Measurements from ENCODE around the gene GRHL3. TPM values are rescaled to one million over a fixed set of nuclear protein-coding genes. Genes with fewer than 3 reads are reported as not detected.
"Not testable (repeated sequence)": the region's sequence is repeated elsewhere in the genome, so short reads cannot be mapped to it uniquely, and the experiment has no call there.

Gene GRHL3
- 10 to 100 TPM in 1 of 4 donors, 1 to 10 TPM in 2, under 1 TPM in 1; 0.22 to 11.7 (median 5.9) TPM for polyA plus RNA-seq (ENCODE audit: insufficient read length in 4 of 4)

- no peak for DNase-seq (ENCODE audit: low read depth in 4 of 4, low spot score in 3 of 4)
Observed at GRCh38 chr1:24319312-24319863, at the start of gene GRHL3. Gene GRHL3, plus strand, starts transcription at chr1:24319357. Its CDS starts 195 bp downstream, at chr1:24319552.

GRCh38 chr1:24274203-24275103, 44.7 kb upstream of the GRHL3 start:
- DNase-seq (ENCODE audit: low read depth in 4 of 4, low spot score in 3 of 4), result not testable (repeated sequence)

GRCh38 chr1:24275104-24275410, 44.1 kb upstream of the GRHL3 start:
- no peak for DNase-seq (ENCODE audit: low read depth in 4 of 4, low spot score in 3 of 4)

GRCh38 chr1:24275510-24275909, 43.6 kb upstream of the GRHL3 start:
- DNase-seq (ENCODE audit: low read depth in 4 of 4, low spot score in 3 of 4), result no peak

GRCh38 chr1:24276791-24277190, 42.4 kb upstream of the GRHL3 start:
- DNase-seq (ENCODE audit: low read depth in 4 of 4, low spot score in 3 of 4), result no peak

- DNase-seq (ENCODE audit: low read depth in 4 of 4, low spot score in 3 of 4), result no peak
Observed at GRCh38 chr1:24277420-24278169, 41.6 kb upstream of the GRHL3 start.

- no peak for DNase-seq (ENCODE audit: low read depth in 4 of 4, low spot score in 3 of 4)
Observed at GRCh38 chr1:24278726-24279125, 40.4 kb upstream of the GRHL3 start.

GRCh38 chr1:24279590-24280232, 39.4 kb upstream of the GRHL3 start:
- no peak for DNase-seq (ENCODE audit: low read depth in 4 of 4, low spot score in 3 of 4)

GRCh38 chr1:24281591-24281990, 37.6 kb upstream of the GRHL3 start:
- DNase-seq (ENCODE audit: low read depth in 4 of 4, low spot score in 3 of 4), result no peak

- no peak for DNase-seq (ENCODE audit: low read depth in 4 of 4, low spot score in 3 of 4)
Observed at GRCh38 chr1:24282491-24282890, 36.7 kb upstream of the GRHL3 start.

GRCh38 chr1:24283326-24284155, 35.6 kb upstream of the GRHL3 start:
- DNase-seq (ENCODE audit: low read depth in 4 of 4, low spot score in 3 of 4), result no peak

GRCh38 chr1:24284156-24284471, 35.0 kb upstream of the GRHL3 start:
- no peak for DNase-seq (ENCODE audit: low read depth in 4 of 4, low spot score in 3 of 4)

GRCh38 chr1:24285231-24285630, 33.9 kb upstream of the GRHL3 start:
- no peak for DNase-seq (ENCODE audit: low read depth in 4 of 4, low spot score in 3 of 4)

- no peak for DNase-seq (ENCODE audit: low read depth in 4 of 4, low spot score in 3 of 4)
Observed at GRCh38 chr1:24286246-24287010, 32.7 kb upstream of the GRHL3 start.

- DNase-seq (ENCODE audit: low read depth in 4 of 4, low spot score in 3 of 4), result not testable (repeated sequence)
Observed at GRCh38 chr1:24287779-24288178, 31.4 kb upstream of the GRHL3 start.

GRCh38 chr1:24288479-24288878, 30.7 kb upstream of the GRHL3 start:
- no peak for DNase-seq (ENCODE audit: low read depth in 4 of 4, low spot score in 3 of 4)

- no peak for DNase-seq (ENCODE audit: low read depth in 4 of 4, low spot score in 3 of 4)
Observed at GRCh38 chr1:24289937-24290595, 29.1 kb upstream of the GRHL3 start.

- no peak for DNase-seq (ENCODE audit: low read depth in 4 of 4, low spot score in 3 of 4)
Observed at GRCh38 chr1:24290933-24291487, 28.1 kb upstream of the GRHL3 start.

- no peak for DNase-seq (ENCODE audit: low read depth in 4 of 4, low spot score in 3 of 4)
Observed at GRCh38 chr1:24292103-24292502, 27.1 kb upstream of the GRHL3 start.
